HL-60 (cell line): ENCODE measurements around the gene MYOZ3.

ENCODE experiments used
- DNase-seq, 2 experiments: peaks; one replicate each; pipeline ENCODE4 v3.0.0-alpha.2; 2010 to 2020; ENCODE audit warnings: low read depth in 1 of 2, low spot score in 1 of 2
- H3K27ac ChIP-seq: fragments of 250-450 bp; sonication (Bioruptor Pico); replicated peaks from 2 replicates; pipeline ENCODE4 v1.5.1; 2020; ENCODE audit warnings: mild to moderate bottlenecking, moderate library complexity
- H3K27me3 ChIP-seq: fragments of 250-450 bp; sonication (Bioruptor Pico); 2 replicates; pipeline ENCODE4 v1.5.1; 2021; ENCODE audit warnings: mild to moderate bottlenecking, moderate library complexity; ENCODE audit not compliant: insufficient read depth, poor library complexity, severe bottlenecking
- H3K4me3 ChIP-seq: replicated peaks from 2 replicates; pipeline ENCODE4 v1.5.1; 2011; ENCODE audit warnings: mild to moderate bottlenecking, control low read depth, low read length; ENCODE audit not compliant: insufficient read depth
- CTCF ChIP-seq: IDR thresholded peaks from one replicate; pipeline ENCODE4 v1.5.1; 2011; ENCODE audit warnings: low read length, control low read depth, inconsistent platforms; ENCODE audit not compliant: insufficient read depth
- GABPA ChIP-seq: IDR thresholded peaks from 2 replicates; pipeline ENCODE4 v1.6.1; 2012; ENCODE audit warnings: low read depth
- POLR2AphosphoS5 ChIP-seq: IDR thresholded peaks from 2 replicates; pipeline ENCODE4 v1.6.1; 2012; ENCODE audit warnings: low read depth
- REST ChIP-seq: IDR thresholded peaks from 2 replicates; pipeline ENCODE4 v1.6.1; 2012; ENCODE audit warnings: low read depth; ENCODE audit not compliant: insufficient replicate concordance
- SPI1 ChIP-seq: IDR thresholded peaks from 2 replicates; pipeline ENCODE4 v1.6.1; 2012; ENCODE audit warnings: low read depth, mild to moderate bottlenecking, borderline replicate concordance

The MYOZ3 gene

GRCh38 chr5:150638053-150638444 is 23.0 kb upstream of the MYOZ3 start:
- Histone ChIP-seq H3K4me3 (no peak overlapping the region), H3K27ac (no peak overlapping the region), H3K27me3 (peaks cover 2% of the 10 kb centered on the region)
- no peak for DNase-seq
- TF ChIP-seq SPI1, result no peak
- no peak for TF ChIP-seq POLR2AphosphoS5
- no peak for TF ChIP-seq CTCF
- no peak for TF ChIP-seq REST
- no peak for TF ChIP-seq GABPA

GRCh38 chr5:150638488-150639376 is 22.3 kb upstream of the MYOZ3 start:
- Histone ChIP-seq H3K27me3 (peaks cover 2% of the 10 kb centered on the region), H3K4me3 (no peak overlapping the region), H3K27ac (no peak overlapping the region)
- TF ChIP-seq REST (no peak), GABPA (no peak), CTCF (no peak), SPI1 (no peak), POLR2AphosphoS5 (no peak)
- DNase-seq, result no peak

GRCh38 chr5:150639377-150639692 is 21.7 kb upstream of the MYOZ3 start:
- no peak overlapping the region for H3K4me3 ChIP-seq
- peaks cover 2% of the 10 kb centered on the region for H3K27me3 ChIP-seq
- TF ChIP-seq POLR2AphosphoS5 (no peak), GABPA (no peak), SPI1 (no peak), REST (no peak), CTCF (no peak)
- peak in 1 of 2 experiments; percentile 11 for DNase-seq
- no peak overlapping the region for H3K27ac ChIP-seq
